Activated T-cell treated with anti-CD3 and anti-CD28 coated beads for 4 hours (primary cell): Measurements from ENCODE around the gene EGFL8.
A peak's percentile ranks its signal among the peaks of the same experiment; 100 is the strongest.
"Not testable (repeated sequence)": the region's sequence is repeated elsewhere in the genome, so short reads cannot be mapped to it uniquely, and the experiment has no call there.

Experiments used
- DNase-seq: peaks from one replicate; pipeline ENCODE4 v3.0.0-alpha.2; 2020

The EGFL8 gene

DNA sequence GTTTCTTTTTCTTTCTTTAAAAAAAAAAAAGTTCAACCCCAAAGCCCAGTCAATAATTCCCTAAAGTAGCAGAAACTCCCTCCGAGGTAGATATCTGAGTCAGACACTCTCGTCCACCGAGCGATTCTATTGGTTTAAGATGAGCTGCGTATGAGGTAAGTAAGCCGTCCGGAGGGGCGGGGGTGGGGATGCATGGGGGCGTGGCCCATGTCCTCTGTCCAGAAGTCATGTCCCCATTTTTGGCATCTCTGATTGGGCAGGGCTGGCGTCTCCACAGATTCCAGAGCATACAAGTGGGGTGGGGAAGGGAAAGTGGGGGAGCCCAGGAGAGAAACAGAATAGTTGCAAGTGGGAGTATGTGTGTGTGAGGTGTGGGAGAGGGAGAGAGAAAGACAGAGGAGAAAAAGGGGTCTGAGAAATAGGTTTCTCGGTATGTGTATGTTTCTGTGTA lies 21.3 kb downstream of the EGFL8 start:
- not testable (repeated sequence) for DNase-seq

GRCh38 chr6:32186151-32186840 lies 21.9 kb downstream of the EGFL8 start:
- DNase-seq, result not testable (repeated sequence)

DNA sequence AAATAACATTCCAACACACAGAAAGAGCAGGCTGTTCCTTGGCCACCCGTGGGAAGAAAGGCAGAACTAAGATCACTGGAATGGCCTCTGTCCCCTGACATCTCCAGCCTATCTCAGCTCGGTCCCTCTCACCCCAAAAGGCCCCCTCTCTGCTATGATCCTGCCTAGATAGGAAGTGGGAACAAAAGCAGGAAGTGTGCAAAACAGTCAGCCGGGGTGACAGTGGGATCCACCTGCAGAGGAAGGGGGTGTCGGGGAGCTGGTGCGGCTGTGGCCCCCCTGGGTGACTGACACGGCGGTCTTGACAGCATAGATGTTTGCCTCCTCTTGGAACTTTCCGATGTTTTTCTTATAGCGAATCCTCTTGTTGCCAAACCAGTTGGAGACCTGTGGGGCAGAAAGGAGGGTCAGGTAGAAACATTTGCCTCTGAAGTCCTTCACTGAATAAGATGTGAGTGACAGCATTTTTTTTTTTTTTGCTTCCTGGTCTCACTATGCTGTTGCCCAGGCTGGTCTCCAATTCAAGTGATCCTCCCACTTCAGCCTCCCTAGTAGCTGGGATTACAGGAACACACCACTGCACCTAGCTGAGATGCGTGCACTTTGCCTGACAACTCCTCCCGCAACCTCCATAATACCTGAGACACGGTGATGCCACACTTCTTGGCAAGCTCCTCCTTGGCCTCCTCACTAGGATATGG lies 22.8 kb downstream of the EGFL8 start:
- DNase-seq, result no peak

GRCh38 chr6:32187725-32188380 lies 23.5 kb downstream of the EGFL8 start:
- DNase-seq, result not testable (repeated sequence)

- no peak for DNase-seq
These were observed 24.1 kb downstream of the EGFL8 start for GRCh38 chr6:32188381-32189068.

DNA sequence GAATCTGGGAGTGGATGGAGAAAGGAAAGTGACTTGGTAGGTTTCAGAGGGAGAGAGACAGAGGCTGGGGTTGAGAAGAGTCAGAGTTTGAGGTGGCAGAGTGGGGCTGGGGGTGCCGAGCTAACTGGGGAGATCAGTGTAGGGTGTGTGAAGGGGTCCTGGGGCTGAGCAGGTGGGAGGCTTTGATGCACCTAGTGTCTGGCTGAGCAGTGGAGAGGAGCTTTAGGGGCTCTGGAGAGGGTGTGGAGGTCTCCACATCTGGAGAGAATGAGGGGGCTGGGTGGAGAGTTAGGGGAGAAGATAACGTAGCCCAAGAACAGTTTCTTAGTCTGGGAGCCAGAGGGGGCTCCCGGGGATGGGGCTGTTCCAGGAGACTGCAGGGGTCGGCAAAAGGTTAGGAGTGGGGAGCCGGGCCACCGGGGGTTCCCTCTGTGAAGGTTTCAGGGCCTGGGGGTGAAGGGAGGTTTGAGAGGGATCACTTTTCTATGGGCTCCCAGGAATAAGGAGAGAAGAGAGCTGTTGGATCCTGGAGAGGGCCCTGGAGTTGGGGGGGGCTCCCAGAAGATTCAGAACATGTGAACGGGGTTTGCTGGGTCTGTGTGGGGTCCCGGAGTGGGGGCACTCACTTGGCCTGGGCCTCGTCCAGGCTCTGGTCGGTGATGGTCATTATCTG lies 24.8 kb downstream of the EGFL8 start:
- no peak for DNase-seq

DNA sequence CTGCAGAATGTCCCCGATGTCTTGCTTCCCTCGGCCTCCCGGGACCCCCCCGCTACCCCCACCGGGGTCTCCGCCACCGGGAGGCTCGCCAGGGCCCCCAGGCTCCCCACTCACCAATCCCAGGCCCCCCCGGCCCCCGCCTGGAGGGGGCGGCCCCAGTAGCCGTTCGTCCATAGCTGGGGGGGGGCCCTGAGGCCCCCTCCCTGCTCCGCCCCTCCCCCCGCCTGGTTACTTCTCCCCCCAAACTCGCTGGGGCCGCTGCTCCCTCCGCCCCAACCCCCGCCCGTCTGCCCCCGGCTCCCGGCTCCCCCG lies 25.3 kb downstream of the EGFL8 start:
- no peak for DNase-seq

GRCh38 chr6:32190054-32190851 lies 25.9 kb downstream of the EGFL8 start, which contains the start of gene PBX2:
Gene PBX2, minus strand, starts transcription at chr6:32190202. Its CDS starts 287 bp downstream, at chr6:32189915.
- peak; percentile 84 for DNase-seq

DNA sequence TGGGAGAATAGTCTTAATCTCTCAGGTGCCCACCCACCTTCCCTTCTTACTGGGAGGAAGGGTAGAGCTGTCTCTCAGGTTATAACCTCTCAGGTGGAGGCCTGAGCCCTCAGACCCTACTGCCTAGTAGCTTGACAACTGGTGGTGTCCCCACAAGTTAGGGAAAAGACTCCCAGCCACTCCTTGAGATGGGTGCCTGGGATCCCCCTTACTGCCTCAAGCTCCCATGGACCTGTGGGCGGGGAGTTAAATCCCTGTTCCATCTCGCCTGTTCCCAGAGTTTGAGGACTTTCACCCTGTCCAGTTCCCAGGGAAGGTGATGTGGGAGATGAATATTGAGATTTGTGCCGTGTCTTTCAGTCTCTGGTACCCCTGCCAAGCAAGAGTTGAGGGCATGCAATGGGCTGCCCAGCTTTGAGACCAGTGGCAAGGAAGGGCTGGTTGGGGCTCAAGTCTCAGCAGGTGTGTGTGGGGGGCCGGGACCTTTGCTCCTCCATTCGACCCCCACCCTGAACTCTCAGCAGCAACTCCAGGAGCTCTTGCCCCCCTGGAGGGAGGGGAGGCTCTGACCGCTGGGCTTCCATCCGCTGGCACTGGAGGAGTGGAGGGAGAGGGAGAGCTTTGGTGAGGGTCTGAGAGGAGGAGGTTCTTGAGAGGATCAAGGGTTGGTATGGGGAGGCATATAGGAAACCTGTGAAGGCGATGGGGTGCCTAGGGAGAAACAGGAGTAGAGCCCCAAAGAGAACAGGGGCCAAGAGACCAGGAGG lies 26.7 kb downstream of the EGFL8 start:
- no peak for DNase-seq

DNA sequence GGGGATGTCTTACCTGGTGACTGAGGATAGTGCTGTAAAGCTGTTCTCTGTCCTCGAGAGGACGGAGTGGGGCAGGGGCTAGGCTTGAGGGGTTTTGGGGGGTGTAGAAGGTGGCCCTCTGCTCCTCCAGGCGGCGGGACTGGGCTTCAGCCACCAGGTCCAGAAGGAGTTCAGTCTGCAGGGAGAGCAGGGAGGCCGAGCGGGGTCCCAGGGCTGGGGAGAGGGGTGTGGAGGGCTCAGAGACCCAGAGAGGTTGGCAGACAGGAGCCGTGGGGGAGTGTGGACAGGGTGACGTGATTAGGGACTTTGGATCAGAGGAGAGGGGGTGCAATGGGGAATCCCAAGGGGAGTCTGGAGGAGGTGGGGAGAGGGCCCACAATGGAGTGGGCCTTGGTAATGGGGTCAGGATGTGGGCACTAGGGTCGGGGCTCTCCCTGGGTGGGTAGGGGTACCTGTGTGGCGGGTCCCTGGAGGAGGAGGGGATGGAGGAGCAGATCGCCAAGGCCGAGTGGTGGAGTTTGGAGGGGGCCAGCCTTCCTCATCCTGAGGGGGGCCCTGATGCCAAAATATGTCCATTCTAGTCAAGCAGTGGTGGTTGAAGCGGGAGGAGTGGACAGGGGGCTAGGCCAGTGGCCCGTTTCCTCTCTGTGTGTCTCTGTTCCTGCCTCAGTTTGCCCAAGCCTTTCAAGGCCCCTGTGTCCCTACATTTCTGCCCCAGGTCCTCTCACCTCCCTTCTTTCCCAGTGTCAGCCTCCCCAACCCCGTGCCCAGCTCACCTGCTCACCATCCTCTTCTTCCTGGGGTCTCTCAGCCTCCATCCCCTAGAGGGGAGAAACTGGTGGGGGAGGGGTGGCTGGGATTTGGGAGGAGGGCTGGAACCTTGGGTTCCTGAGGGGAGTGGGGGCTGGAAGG lies 27.6 kb downstream of the EGFL8 start:
- DNase-seq, result no peak

- DNase-seq, result no peak
These were observed 28.2 kb downstream of the EGFL8 start, which contains the start of gene GPSM3 for GRCh38 chr6:32192608-32193039. Gene GPSM3, minus strand, starts transcription at chr6:32192643. Its CDS starts 130 bp downstream, at chr6:32192513.

GRCh38 chr6:32193096-32193495 lies 28.7 kb downstream of the EGFL8 start:
- DNase-seq, result not testable (repeated sequence)

DNA sequence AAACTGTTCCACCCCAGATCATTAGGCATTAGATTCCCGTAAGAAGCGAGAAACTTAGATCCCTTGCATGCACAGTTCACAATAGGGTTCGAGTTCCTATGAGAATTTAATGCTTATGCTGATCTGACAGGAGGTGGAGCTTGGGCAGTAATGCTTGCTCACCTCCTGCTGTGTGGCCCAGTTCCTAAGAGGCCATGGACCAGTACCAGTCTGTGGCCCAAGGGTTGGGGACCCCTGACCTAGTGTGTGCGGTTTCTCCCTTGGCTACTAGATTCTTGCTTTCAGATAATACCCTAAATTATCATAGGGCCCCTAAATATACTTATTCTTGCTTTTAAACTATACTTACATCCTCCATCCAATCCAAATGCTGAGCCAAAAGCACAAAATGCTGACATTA lies 30.0 kb downstream of the EGFL8 start:
- DNase-seq, result no peak

GRCh38 chr6:32194825-32195651 lies 30.6 kb downstream of the EGFL8 start:
- no peak for DNase-seq

DNA sequence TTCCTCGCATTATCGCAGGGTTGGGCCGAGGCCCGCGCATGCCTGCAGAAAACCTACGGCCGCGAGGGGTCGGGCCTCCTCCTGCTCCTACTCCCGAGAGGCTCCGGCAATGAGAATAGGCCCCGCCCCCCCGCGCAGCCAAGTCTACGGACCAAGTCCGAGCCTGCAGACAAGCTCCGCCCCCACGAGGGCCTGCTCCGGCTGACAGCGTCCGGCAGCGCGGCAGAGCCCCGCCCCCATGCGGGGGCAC lies 31.2 kb downstream of the EGFL8 start:
- DNase-seq, result peak; percentile 97

- no peak for DNase-seq
These were observed 31.7 kb downstream of the EGFL8 start for GRCh38 chr6:32195902-32196681.

GRCh38 chr6:32196682-32197616 lies 32.6 kb downstream of the EGFL8 start:
- no peak for DNase-seq
